ENCODE results near the gene EEF1AKMT3. TPM values are rescaled to one million over a fixed set of nuclear protein-coding genes. Genes with fewer than 3 reads are reported as not detected.
A peak's percentile ranks its signal among the peaks of the same experiment; 100 is the strongest.

EEF1AKMT3 gene
- total and polyA plus RNA-seq, 9 of the 15 experiments (the other 6 are each of a cell fraction or from before 2014, with no cell fraction given): 4.1 to 17.2 (median 7.9) TPM

DNA sequence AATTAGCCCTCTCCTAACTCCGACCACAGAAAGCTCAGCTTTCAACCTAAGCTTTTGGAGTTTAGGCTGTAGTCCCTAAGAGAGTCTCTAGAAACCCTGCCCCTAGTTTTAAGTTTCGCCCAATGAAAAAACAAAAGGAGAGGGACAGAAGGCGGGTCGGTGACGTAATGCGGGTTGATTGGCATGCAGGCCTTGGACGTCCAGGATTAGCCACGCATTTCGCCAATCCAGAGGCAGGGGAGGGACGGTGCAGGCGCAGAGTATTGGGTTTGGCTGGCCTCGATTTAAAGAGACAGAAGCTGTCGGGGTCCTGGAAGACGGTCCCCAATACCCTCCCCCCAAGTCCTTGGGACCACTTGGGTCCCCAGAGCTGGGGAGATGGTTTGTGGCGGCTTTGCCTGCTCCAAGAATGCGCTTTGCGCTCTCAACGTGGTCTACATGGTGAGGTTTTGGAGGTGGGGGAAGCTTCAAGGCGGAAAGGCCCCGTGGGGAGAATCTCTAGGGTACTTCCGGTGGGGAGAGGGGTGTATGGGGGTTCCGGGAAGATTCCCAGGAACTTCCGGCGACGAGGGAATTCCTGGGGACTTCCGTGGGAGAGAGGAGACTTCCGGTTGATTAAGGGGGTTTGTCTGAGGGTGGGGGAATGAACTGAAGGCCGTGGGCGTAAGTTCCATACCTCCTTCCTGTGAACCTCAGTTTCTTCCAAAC, 27.5 kb upstream of the EEF1AKMT3 start, which contains the start of gene TSPAN31 (continued):
- TF ChIP-seq NEUROD1 (IDR thresholded peaks at IDR 0.05; ENCODE audit: borderline replicate concordance, low read depth, low read length, partially characterized antibody): peak; percentile 64
- no peak for TF ChIP-seq HNRNPK (IDR thresholded peaks at IDR 0.05; ENCODE audit: low read depth, low read length, poor library complexity, severe bottlenecking)
- peak; percentile 85 to 88 for TF ChIP-seq NRF1 (conservative IDR thresholded peaks at IDR 0.05 in 1 of 2, IDR thresholded peaks at IDR 0.05 in 1 of 2)
- peak; percentile 96 for TF ChIP-seq ZFP91 (CRISPR knock-in tag; IDR thresholded peaks at IDR 0.05)
- TF ChIP-seq RBM39 (optimal IDR thresholded peaks at IDR 0.05; ENCODE audit: low read depth, low read length): peak; percentile 35
- no peak for TF ChIP-seq ZNF354B (CRISPR knock-in tag; IDR thresholded peaks at IDR 0.05)
- TF ChIP-seq ZNF212 (CRISPR knock-in tag; IDR thresholded peaks at IDR 0.05): no peak
- no peak for TF ChIP-seq ZBTB17 (CRISPR knock-in tag; IDR thresholded peaks at IDR 0.05)
- TF ChIP-seq BCL6 (CRISPR knock-in tag; IDR thresholded peaks at IDR 0.05): no peak
- TF ChIP-seq, protein P1, sequence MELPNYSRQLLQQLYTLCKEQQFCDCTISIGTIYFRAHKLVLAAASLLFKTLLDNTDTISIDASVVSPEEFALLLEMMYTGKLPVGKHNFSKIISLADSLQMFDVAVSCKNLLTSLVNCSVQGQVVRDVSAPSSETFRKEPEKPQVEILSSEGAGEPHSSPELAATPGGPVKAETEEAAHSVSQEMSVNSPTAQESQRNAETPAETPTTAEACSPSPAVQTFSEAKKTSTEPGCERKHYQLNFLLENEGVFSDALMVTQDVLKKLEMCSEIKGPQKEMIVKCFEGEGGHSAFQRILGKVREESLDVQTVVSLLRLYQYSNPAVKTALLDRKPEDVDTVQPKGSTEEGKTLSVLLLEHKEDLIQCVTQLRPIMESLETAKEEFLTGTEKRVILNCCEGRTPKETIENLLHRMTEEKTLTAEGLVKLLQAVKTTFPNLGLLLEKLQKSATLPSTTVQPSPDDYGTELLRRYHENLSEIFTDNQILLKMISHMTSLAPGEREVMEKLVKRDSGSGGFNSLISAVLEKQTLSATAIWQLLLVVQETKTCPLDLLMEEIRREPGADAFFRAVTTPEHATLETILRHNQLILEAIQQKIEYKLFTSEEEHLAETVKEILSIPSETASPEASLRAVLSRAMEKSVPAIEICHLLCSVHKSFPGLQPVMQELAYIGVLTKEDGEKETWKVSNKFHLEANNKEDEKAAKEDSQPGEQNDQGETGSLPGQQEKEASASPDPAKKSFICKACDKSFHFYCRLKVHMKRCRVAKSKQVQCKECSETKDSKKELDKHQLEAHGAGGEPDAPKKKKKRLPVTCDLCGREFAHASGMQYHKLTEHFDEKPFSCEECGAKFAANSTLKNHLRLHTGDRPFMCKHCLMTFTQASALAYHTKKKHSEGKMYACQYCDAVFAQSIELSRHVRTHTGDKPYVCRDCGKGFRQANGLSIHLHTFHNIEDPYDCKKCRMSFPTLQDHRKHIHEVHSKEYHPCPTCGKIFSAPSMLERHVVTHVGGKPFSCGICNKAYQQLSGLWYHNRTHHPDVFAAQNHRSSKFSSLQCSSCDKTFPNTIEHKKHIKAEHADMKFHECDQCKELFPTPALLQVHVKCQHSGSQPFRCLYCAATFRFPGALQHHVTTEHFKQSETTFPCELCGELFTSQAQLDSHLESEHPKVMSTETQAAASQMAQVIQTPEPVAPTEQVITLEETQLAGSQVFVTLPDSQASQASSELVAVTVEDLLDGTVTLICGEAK (IDR thresholded peaks at IDR 0.05): peak; percentile 89
- TF ChIP-seq, protein P1 (CRISPR knock-in tag; IDR thresholded peaks at IDR 0.05): no peak
- peak; percentile 78 for TF ChIP-seq TOE1 (IDR thresholded peaks at IDR 0.05; ENCODE audit: borderline replicate concordance)
- no peak for TF ChIP-seq TOE1 (CRISPR knock-in tag; IDR thresholded peaks at IDR 0.05; ENCODE audit: borderline replicate concordance, low read depth)
- no peak for TF ChIP-seq PRMT5 (CRISPR knock-in tag; IDR thresholded peaks at IDR 0.05)
- peak; percentile 68 for TF ChIP-seq TBP (optimal IDR thresholded peaks at IDR 0.05; ENCODE audit: low read depth, low read length)
- TF ChIP-seq DPF2 (IDR thresholded peaks at IDR 0.05): no peak
- TF ChIP-seq ATF6 (CRISPR knock-in tag; IDR thresholded peaks at IDR 0.05): no peak

Data from K562 (cell line).